ENCODE results near the gene IQSEC3.

- TF ChIP-seq CTCF (IDR thresholded peaks at IDR 0.05; ENCODE audit: low read length) (no peak), EZH2 (optimal IDR thresholded peaks at IDR 0.05; ENCODE audit: low read depth, low read length) (no peak), EZH2phosphoT487 (IDR thresholded peaks at IDR 0.05; ENCODE audit: low read length) (no peak)
Observed at GRCh38 chr12:165862-166368, 99.3 kb downstream of the IQSEC3 start.
